ENCODE measurements around the gene INAFM1. TPM values are rescaled to one million over a fixed set of nuclear protein-coding genes. Genes with fewer than 3 reads are reported as not detected.
A peak's percentile ranks its signal among the peaks of the same experiment; 100 is the strongest.
"Not testable (repeated sequence)": the region's sequence is repeated elsewhere in the genome, so short reads cannot be mapped to it uniquely, and the experiment has no call there.

The INAFM1 gene
- total RNA-seq, 1 experiment from 2014 or later: 13.5 TPM

DNA sequence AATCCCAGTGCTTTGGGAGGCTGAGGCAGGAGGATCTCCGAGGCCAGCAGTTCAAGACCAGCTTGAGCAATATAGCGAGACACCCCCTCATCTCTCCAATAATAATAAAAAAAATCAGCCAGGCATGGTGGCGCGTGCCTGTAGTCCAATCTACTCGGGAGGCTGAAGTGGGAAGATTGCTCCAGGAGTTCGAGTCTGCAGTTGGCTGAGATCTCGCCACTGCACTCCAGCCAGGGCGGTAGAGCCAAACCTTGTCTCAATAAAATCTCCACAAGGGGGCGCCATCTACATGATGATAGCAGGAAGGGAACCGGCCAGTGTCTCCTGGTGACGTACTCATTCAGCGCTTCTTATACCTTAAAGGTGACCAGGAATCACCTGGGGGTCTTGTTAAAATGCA is 21.4 kb downstream of the INAFM1 start:
- H2AFZ ChIP-seq: no peak overlapping the region
- POLR2A ChIA-PET (ENCODE audit: unreplicated experiment): no interaction called here
- H3K27me3 ChIP-seq (ENCODE audit: insufficient read depth, low read depth): no peaks in the 10 kb centered on the region
- no peaks in the 10 kb centered on the region for H3K79me2 ChIP-seq (ENCODE audit: low read depth)
- no peak overlapping the region for H3K4me2 ChIP-seq
- H3K9me3 ChIP-seq (ENCODE audit: insufficient read depth, low read depth): no peaks in the 10 kb centered on the region
- H3F3A ChIP-seq (ENCODE audit: insufficient read depth, low read depth): peaks cover 9% of the 10 kb centered on the region; the same call in 1 of the 2 replicates
- no peak overlapping the region for H3K4me3 ChIP-seq
- H3K36me3 ChIP-seq (ENCODE audit: low read depth): no peaks in the 10 kb centered on the region
- H3K9me2 ChIP-seq (ENCODE audit: insufficient read depth): no peaks in the 10 kb centered on the region
- BruUV-seq (replicated peaks): no TSS peak
- H3K4me1 ChIP-seq (replicated peaks; ENCODE audit: insufficient read depth): 0 out of 2 replicates have a peak, but pooled peaks cover 2% of the 10 kb centered on the region
- intact Hi-C loops (cut with micrococcal nuclease; ENCODE audit: unreplicated experiment): loop anchor here (1.0 to 2.0 kb wide), 2 partner anchors 95 to 131 kb away; no protein-coding TSS in a partner anchor
- peak; percentile 70 to 71 for DNase-seq
- CTCF ChIA-PET: interaction anchor here (0.6 to 1.0 kb wide), 3 partner anchors 132 to 922 kb away, joined by 3 to 4 read pairs (median 4); no protein-coding TSS in a partner anchor
- H4K20me1 ChIP-seq (ENCODE audit: insufficient read depth): no peaks in the 10 kb centered on the region
- H3K27ac ChIP-seq: no peak overlapping the region
- no peak for TF ChIP-seq EZH2 (IDR thresholded peaks at IDR 0.05; ENCODE audit: low read depth)
- TF ChIP-seq, protein P1, sequence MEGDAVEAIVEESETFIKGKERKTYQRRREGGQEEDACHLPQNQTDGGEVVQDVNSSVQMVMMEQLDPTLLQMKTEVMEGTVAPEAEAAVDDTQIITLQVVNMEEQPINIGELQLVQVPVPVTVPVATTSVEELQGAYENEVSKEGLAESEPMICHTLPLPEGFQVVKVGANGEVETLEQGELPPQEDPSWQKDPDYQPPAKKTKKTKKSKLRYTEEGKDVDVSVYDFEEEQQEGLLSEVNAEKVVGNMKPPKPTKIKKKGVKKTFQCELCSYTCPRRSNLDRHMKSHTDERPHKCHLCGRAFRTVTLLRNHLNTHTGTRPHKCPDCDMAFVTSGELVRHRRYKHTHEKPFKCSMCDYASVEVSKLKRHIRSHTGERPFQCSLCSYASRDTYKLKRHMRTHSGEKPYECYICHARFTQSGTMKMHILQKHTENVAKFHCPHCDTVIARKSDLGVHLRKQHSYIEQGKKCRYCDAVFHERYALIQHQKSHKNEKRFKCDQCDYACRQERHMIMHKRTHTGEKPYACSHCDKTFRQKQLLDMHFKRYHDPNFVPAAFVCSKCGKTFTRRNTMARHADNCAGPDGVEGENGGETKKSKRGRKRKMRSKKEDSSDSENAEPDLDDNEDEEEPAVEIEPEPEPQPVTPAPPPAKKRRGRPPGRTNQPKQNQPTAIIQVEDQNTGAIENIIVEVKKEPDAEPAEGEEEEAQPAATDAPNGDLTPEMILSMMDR (conservative IDR thresholded peaks at IDR 0.05): peak; percentile 95

DNA sequence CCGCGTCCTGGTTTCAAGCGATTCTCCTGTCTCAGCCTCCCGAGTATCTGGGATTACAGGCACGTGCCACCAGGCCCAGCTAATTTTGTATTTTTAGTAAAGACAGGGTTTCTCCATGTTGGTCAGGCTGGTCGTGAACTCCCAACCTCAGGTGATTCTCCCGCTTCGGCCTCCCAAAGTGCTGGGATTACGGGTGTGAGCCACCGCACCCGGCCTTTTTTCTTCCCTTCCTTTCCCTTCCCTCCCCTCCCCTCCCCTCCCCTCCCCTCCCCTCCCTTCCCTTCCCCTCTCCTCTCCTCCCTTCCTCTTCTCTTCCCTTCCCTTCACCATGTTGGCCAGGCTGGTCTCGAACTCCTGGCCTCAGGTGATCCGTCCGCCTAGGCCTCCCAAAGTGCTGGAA is 26.2 kb downstream of the INAFM1 start:
- CTCF ChIA-PET; H2AFZ ChIP-seq; H3K27ac ChIP-seq; BruUV-seq (replicated peaks); H3K9me2 ChIP-seq (ENCODE audit: insufficient read depth); DNase-seq; H4K20me1 ChIP-seq (ENCODE audit: insufficient read depth); H3K4me1 ChIP-seq (replicated peaks; ENCODE audit: insufficient read depth); H3K4me3 ChIP-seq; H3F3A ChIP-seq (ENCODE audit: insufficient read depth, low read depth); H3K79me2 ChIP-seq (ENCODE audit: low read depth); H3K27me3 ChIP-seq (ENCODE audit: insufficient read depth, low read depth); intact Hi-C loops (cut with micrococcal nuclease; ENCODE audit: unreplicated experiment); H3K4me2 ChIP-seq; H3K36me3 ChIP-seq (ENCODE audit: low read depth); POLR2A ChIA-PET (ENCODE audit: unreplicated experiment); H3K9me3 ChIP-seq (ENCODE audit: insufficient read depth, low read depth): not testable (repeated sequence)

DNA sequence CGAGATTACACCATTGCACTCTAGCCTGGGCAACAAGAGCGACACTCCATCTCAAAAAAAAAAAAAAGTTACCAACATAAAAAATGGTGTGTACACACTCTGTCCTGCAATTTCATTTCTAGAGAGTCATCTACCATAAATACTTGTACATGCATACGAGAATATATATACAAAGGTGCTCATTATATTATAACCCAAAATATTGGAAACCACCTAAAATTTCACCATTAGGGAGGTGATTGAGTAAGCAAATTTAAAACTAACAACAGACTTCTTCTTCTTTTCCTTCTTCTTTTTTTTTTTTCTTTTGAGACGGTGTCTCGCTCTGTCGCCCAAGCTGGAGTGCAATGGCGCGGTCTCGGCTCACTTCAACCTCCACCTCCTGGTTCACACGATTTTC is 27.6 kb downstream of the INAFM1 start:
- CTCF ChIA-PET: no interaction called here
- Histone ChIP-seq H3K9me3 (ENCODE audit: insufficient read depth, low read depth) (no peaks in the 10 kb centered on the region), H3K36me3 (ENCODE audit: low read depth) (no peaks in the 10 kb centered on the region), H4K20me1 (ENCODE audit: insufficient read depth) (no peaks in the 10 kb centered on the region), H3K27ac (no peak overlapping the region), H3K4me2 (no peak overlapping the region), H3K4me3 (no peak overlapping the region), H3K9me2 (ENCODE audit: insufficient read depth) (no peaks in the 10 kb centered on the region), H2AFZ (no peak overlapping the region), H3F3A (ENCODE audit: insufficient read depth, low read depth) (no peaks in the 10 kb centered on the region; the same call in 1 of the 2 replicates), H3K4me1 (replicated peaks; ENCODE audit: insufficient read depth) (peaks cover 5% of the 10 kb centered on the region), H3K79me2 (ENCODE audit: low read depth) (no peaks in the 10 kb centered on the region), H3K27me3 (ENCODE audit: insufficient read depth, low read depth) (no peaks in the 10 kb centered on the region)
- intact Hi-C loops (cut with micrococcal nuclease; ENCODE audit: unreplicated experiment): no loop called here
- POLR2A ChIA-PET (ENCODE audit: unreplicated experiment): interaction anchor here (0.6 kb wide), 2 partner anchors 9 to 100 kb away, joined by 3 to 19 read pairs; no protein-coding TSS in a partner anchor
- no TSS peak for BruUV-seq (replicated peaks)
- TF ChIP-seq EZH2 (IDR thresholded peaks at IDR 0.05; ENCODE audit: low read depth): no peak
- TF ChIP-seq, protein P1 (conservative IDR thresholded peaks at IDR 0.05): no peak
- no peak for DNase-seq

DNA sequence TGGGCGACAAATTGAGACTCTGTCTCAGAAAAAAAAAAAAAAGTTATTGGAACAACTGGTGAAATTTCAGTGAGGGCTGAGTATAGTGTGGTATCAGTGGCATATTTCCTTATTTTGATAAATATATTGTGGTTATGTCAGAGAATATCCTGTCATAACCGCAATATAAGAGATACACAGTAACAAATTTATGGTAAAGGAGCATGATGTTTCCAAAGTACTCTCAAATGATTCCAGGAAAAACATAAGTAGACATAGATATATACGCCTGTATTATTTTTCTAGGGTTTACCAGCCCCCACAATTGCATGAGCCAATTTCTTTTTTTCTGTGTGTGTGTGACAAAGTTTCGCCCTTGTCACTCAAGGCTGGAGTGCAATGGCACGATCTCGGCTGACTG is 29.3 kb downstream of the INAFM1 start:
- H2AFZ ChIP-seq: no peak overlapping the region
- H3K36me3 ChIP-seq (ENCODE audit: low read depth): no peaks in the 10 kb centered on the region
- no peak overlapping the region for H3K4me3 ChIP-seq
- no TSS peak for BruUV-seq (replicated peaks)
- intact Hi-C loops (cut with micrococcal nuclease; ENCODE audit: unreplicated experiment): no loop called here
- no peaks in the 10 kb centered on the region for H3K9me3 ChIP-seq (ENCODE audit: insufficient read depth, low read depth)
- H3K4me1 ChIP-seq (replicated peaks; ENCODE audit: insufficient read depth): peaks cover 13% of the 10 kb centered on the region
- H3K9me2 ChIP-seq (ENCODE audit: insufficient read depth): no peaks in the 10 kb centered on the region
- TF ChIP-seq, protein P1 (conservative IDR thresholded peaks at IDR 0.05): no peak
- no peak for TF ChIP-seq EZH2 (IDR thresholded peaks at IDR 0.05; ENCODE audit: low read depth)
- H3K4me2 ChIP-seq: no peak overlapping the region
- no peaks in the 10 kb centered on the region; the same call in 1 of the 2 replicates for H3F3A ChIP-seq (ENCODE audit: insufficient read depth, low read depth)
- DNase-seq: no peak
- no peak overlapping the region for H3K27ac ChIP-seq
- no peaks in the 10 kb centered on the region for H4K20me1 ChIP-seq (ENCODE audit: insufficient read depth)
- ChIA-PET POLR2A (ENCODE audit: unreplicated experiment) (no interaction called here), CTCF (no interaction called here)
- H3K27me3 ChIP-seq (ENCODE audit: insufficient read depth, low read depth): no peaks in the 10 kb centered on the region
- H3K79me2 ChIP-seq (ENCODE audit: low read depth): no peaks in the 10 kb centered on the region
